MM.1S (cell line): ENCODE measurements around the gene SLC35D2.

Experiments used
- DNase-seq: peaks from one replicate; pipeline ENCODE4 v3.0.0-alpha.2; 2015
- H2AFZ ChIP-seq: fragments of 300-600 bp; sonication (generic); 2 replicates; pipeline ENCODE4 v1.6.0; 2016; ENCODE audit warnings: antibody characterized with exemption, low read length
- H3F3A ChIP-seq: fragments of 300-600 bp; sonication (generic); 2 replicates; pipeline ENCODE4 v1.6.1; 2016; ENCODE audit warnings: mild to moderate bottlenecking, antibody characterized with exemption, low read length, moderate library complexity, mixed read lengths; ENCODE audit not compliant: insufficient read depth
- H3K27ac ChIP-seq: fragments of 300-600 bp; sonication (generic); 2 replicates; pipeline ENCODE4 v1.5.1; 2016; ENCODE audit warnings: mild to moderate bottlenecking, low read length
- H3K27me3 ChIP-seq: fragments of 300-600 bp; sonication (generic); replicated peaks from 2 replicates; pipeline ENCODE4 v1.6.0; 2016; ENCODE audit warnings: low read length; ENCODE audit not compliant: insufficient read depth
- H3K36me3 ChIP-seq: fragments of 300-600 bp; sonication (generic); replicated peaks from 2 replicates; pipeline ENCODE4 v1.6.1; 2016; ENCODE audit warnings: mild to moderate bottlenecking, low read length, mixed read lengths; ENCODE audit not compliant: insufficient read depth
- H3K4me1 ChIP-seq: fragments of 300-600 bp; sonication (generic); 2 replicates; pipeline ENCODE4 v1.6.1; 2016; ENCODE audit warnings: low read length, mixed read lengths
- H3K4me2 ChIP-seq: fragments of 300-600 bp; sonication (generic); 2 replicates; pipeline ENCODE4 v1.6.0; 2016; ENCODE audit warnings: low read depth, low read length
- H3K4me3 ChIP-seq: fragments of 300-600 bp; sonication (generic); 2 replicates; pipeline ENCODE4 v1.5.1; 2016; ENCODE audit warnings: low read length, mixed read lengths
- H3K79me2 ChIP-seq: fragments of 300-600 bp; sonication (generic); 2 replicates; pipeline ENCODE4 v1.6.1; 2016; ENCODE audit warnings: mixed run types, low read length, mixed read lengths
- H3K9ac ChIP-seq: fragments of 300-600 bp; sonication (generic); 2 replicates; pipeline ENCODE4 v1.6.1; 2016; ENCODE audit warnings: low read length, mixed read lengths
- H3K9me2 ChIP-seq: fragments of 300-600 bp; sonication (generic); replicated peaks from 2 replicates; pipeline ENCODE4 v1.6.1; 2016; ENCODE audit warnings: mild to moderate bottlenecking, low read length, mixed read lengths; ENCODE audit not compliant: insufficient read depth
- H3K9me3 ChIP-seq: fragments of 300-600 bp; sonication (generic); replicated peaks from 2 replicates; pipeline ENCODE4 v1.6.1; 2016; ENCODE audit warnings: mild to moderate bottlenecking, low read length, mixed read lengths; ENCODE audit not compliant: insufficient read depth
- H4K20me1 ChIP-seq: fragments of 300-600 bp; sonication (generic); 2 replicates; pipeline ENCODE4 v1.6.1; 2016; ENCODE audit warnings: mild to moderate bottlenecking, low read length, moderate library complexity, mixed read lengths; ENCODE audit not compliant: insufficient read depth
- CTCF ChIP-seq: fragments of 300-600 bp; sonication (generic); IDR thresholded peaks from 2 replicates; pipeline ENCODE4 v1.5.1; 2016; ENCODE audit warnings: antibody characterized with exemption, low read length, mixed read lengths
- EZH2 ChIP-seq: fragments of 300-600 bp; sonication (generic); optimal IDR thresholded peaks from 2 replicates; pipeline ENCODE3; 2017; ENCODE audit warnings: low read depth, mild to moderate bottlenecking, antibody characterized with exemption, low read length, mixed read lengths
- EZH2phosphoT487 ChIP-seq: fragments of 300-600 bp; sonication (generic); IDR thresholded peaks from 2 replicates; pipeline ENCODE4 v1.6.1; 2018; ENCODE audit warnings: antibody characterized with exemption, low read length

Gene SLC35D2

GRCh38 chr9:96345551-96345950, 38.0 kb downstream of the SLC35D2 start:
- H3K4me1 ChIP-seq = no peaks in the 10 kb centered on the region

GRCh38 chr9:96344458-96345180, 38.9 kb downstream of the SLC35D2 start:
- no peak overlapping the region for H3K27ac ChIP-seq
- H3K36me3 ChIP-seq = no peaks in the 10 kb centered on the region
- H4K20me1 ChIP-seq = no peaks in the 10 kb centered on the region
- no peaks in the 10 kb centered on the region for H3K79me2 ChIP-seq
- no peaks in the 10 kb centered on the region for H3K9me3 ChIP-seq
- H3F3A ChIP-seq = no peaks in the 10 kb centered on the region
- H3K4me2 ChIP-seq = no peak overlapping the region
- DNase-seq = no peak
- no peak for TF ChIP-seq EZH2phosphoT487
- no peak for TF ChIP-seq CTCF
- no peak for TF ChIP-seq EZH2
- no peaks in the 10 kb centered on the region for H3K27me3 ChIP-seq
- H2AFZ ChIP-seq = no peak overlapping the region
- H3K9me2 ChIP-seq = no peaks in the 10 kb centered on the region
- H3K9ac ChIP-seq = no peak overlapping the region
- H3K4me3 ChIP-seq = no peak overlapping the region
- H3K4me1 ChIP-seq = no peaks in the 10 kb centered on the region

More at GRCh38 chr9:96345551-96345950, 38.0 kb downstream of the SLC35D2 start:
- Histone ChIP-seq H3F3A (no peaks in the 10 kb centered on the region), H3K9ac (no peak overlapping the region), H3K27ac (no peak overlapping the region), H3K36me3 (no peaks in the 10 kb centered on the region), H3K4me2 (no peak overlapping the region), H3K79me2 (no peaks in the 10 kb centered on the region), H4K20me1 (no peaks in the 10 kb centered on the region), H3K4me3 (no peak overlapping the region), H3K9me2 (no peaks in the 10 kb centered on the region), H3K27me3 (no peaks in the 10 kb centered on the region), H2AFZ (no peak overlapping the region), H3K9me3 (no peaks in the 10 kb centered on the region)
- TF ChIP-seq CTCF (no peak), EZH2phosphoT487 (no peak)
- DNase-seq = no peak

- Histone ChIP-seq H3K4me2 (no peak overlapping the region), H3K27ac (no peak overlapping the region), H3K9ac (no peak overlapping the region)
Measured at GRCh38 chr9:96343515-96344360, 39.8 kb downstream of the SLC35D2 start.

More at GRCh38 chr9:96343515-96344360, 39.8 kb downstream of the SLC35D2 start:
- H3F3A ChIP-seq = no peaks in the 10 kb centered on the region
- H3K4me3 ChIP-seq = no peak overlapping the region
- H4K20me1 ChIP-seq = no peaks in the 10 kb centered on the region
- no peak overlapping the region for H2AFZ ChIP-seq
- no peaks in the 10 kb centered on the region for H3K4me1 ChIP-seq
- no peaks in the 10 kb centered on the region for H3K36me3 ChIP-seq
- DNase-seq = no peak
- no peak for TF ChIP-seq EZH2phosphoT487
- no peak for TF ChIP-seq EZH2
- no peak for TF ChIP-seq CTCF
- H3K79me2 ChIP-seq = no peaks in the 10 kb centered on the region
- H3K27me3 ChIP-seq = no peaks in the 10 kb centered on the region
- H3K9me3 ChIP-seq = no peaks in the 10 kb centered on the region
- H3K9me2 ChIP-seq = no peaks in the 10 kb centered on the region
